Nephron (organoid): ENCODE measurements around the gene DDB1.
A peak's percentile ranks its signal among the peaks of the same experiment; 100 is the strongest.

Source experiments
- H3K27ac Mint-ChIP-seq, 3 experiments: 2 replicates each; pipeline ENCODE4 v1.8.0; 2020; ENCODE audit warnings: mixed read lengths in 3 of 3, mild to moderate bottlenecking in 2 of 3, moderate library complexity in 1 of 3
- H3K27me3 Mint-ChIP-seq: 2 replicates; pipeline ENCODE4 v1.8.0; 2021; ENCODE audit warnings: low read depth, mild to moderate bottlenecking, moderate library complexity, mixed read lengths
- H3K36me3 Mint-ChIP-seq: 2 replicates; pipeline ENCODE4 v1.8.0; 2020; ENCODE audit warnings: low read depth, mixed read lengths
- H3K4me1 Mint-ChIP-seq: 2 replicates; pipeline ENCODE4 v1.8.0; 2020; ENCODE audit warnings: mixed read lengths
- H3K4me3 Mint-ChIP-seq, 3 experiments: 2 replicates each; pipeline ENCODE4 v1.8.0; 2020; ENCODE audit warnings: mild to moderate bottlenecking in 3 of 3, mixed read lengths in 3 of 3, moderate library complexity in 2 of 3
- H3K9me3 Mint-ChIP-seq: 2 replicates; pipeline ENCODE4 v1.8.0; 2020; ENCODE audit warnings: mixed read lengths
- TF ChIP-seq, protein P1 (sequence below), 3 experiments: fragments of 200-600 bp; sonication (generic); IDR thresholded peaks; one replicate each; pipeline ENCODE4 v1.5.0; 2021; ENCODE audit warnings: antibody characterized with exemption in 3 of 3; ENCODE audit not compliant: unreplicated experiment in 3 of 3

Gene DDB1

DNA sequence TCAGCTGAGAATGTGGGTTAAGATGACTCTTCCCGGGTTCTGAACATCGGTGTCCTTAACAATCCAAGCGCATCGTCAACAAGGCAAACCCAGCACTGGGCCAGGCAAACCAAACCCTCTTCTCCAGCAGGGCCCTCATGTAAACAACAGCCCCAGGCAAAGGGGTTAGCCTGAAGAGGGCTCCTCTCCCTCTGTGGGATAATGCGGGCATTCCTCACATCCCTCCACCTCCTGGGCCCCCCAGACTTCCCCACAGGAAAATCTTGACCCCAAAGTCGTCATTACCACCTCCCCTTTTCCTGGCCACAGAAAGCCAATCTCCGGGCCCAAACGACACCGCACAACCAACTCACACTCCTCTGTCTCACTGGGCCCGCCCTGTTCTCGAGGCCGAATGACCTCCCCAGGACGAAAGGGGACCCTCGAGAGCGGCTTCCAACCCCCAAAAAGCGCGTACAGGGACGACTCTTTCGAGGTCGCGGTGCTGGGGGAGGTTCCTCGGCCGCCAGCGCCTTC lies 566 bp downstream of the DDB1 start:
- Mint-ChIP-seq H3K4me3 (peak overlapping the region; percentile 93 to 100 (median 97)), H3K36me3 (peaks cover 41% of the 10 kb centered on the region), H3K9me3 (no peaks in the 10 kb centered on the region), H3K4me1 (peaks cover 67% of the 10 kb centered on the region), H3K27me3 (no peaks in the 10 kb centered on the region), H3K27ac (peak overlapping the region; percentile 95 to 99 (median 97))
- TF ChIP-seq, protein P1, sequence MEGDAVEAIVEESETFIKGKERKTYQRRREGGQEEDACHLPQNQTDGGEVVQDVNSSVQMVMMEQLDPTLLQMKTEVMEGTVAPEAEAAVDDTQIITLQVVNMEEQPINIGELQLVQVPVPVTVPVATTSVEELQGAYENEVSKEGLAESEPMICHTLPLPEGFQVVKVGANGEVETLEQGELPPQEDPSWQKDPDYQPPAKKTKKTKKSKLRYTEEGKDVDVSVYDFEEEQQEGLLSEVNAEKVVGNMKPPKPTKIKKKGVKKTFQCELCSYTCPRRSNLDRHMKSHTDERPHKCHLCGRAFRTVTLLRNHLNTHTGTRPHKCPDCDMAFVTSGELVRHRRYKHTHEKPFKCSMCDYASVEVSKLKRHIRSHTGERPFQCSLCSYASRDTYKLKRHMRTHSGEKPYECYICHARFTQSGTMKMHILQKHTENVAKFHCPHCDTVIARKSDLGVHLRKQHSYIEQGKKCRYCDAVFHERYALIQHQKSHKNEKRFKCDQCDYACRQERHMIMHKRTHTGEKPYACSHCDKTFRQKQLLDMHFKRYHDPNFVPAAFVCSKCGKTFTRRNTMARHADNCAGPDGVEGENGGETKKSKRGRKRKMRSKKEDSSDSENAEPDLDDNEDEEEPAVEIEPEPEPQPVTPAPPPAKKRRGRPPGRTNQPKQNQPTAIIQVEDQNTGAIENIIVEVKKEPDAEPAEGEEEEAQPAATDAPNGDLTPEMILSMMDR (IDR thresholded peaks at IDR 0.05; ENCODE audit: unreplicated experiment in 3 of 3): no peak

DNA sequence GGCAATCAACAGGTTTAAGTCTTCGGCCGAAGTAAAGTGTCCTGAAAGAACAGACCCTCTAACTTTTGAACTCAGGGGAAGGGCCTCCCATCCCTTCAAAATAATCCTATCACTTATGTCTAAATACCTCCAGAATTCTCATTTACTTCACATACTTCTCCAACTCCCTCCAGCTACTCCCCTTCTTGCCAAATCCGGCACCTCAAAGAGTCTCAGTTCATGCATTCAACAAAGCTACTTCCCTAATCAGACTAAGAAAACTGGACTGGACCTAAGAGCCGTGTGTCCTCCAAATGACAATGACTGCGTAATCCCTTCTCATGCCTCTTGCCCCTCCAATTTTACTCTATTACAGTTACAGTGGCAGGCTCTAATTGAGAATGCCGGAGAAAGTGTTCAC lies 1.3 kb downstream of the DDB1 start:
- peaks cover 67% of the 10 kb centered on the region for H3K4me1 Mint-ChIP-seq

DNA sequence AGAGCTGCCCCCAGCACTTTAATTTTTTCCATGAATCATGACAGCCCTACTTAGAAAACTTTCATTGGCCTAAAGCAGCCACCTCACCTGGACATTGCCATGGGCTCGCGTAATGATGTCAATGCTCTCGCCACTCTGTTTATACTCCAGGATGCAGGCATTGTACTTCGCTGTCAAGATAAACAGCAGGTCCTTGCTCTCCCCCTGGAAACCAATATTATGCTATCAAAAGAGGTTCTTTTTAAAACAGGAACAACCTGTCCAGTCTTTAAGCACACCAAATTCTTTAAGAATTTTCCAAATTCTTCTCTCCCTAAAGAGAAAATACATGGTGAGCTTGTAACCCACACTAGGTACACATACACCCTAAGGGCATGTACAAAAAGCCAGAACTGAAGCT lies 3.0 kb downstream of the DDB1 start:
- H3K27ac Mint-ChIP-seq: no peak overlapping the region
- peaks cover 60% of the 10 kb centered on the region for H3K36me3 Mint-ChIP-seq
- TF ChIP-seq, protein P1 (IDR thresholded peaks at IDR 0.05; ENCODE audit: unreplicated experiment in 3 of 3): no peak
- peak overlapping the region; percentile 10 to 97 (median 35) for H3K4me3 Mint-ChIP-seq
- no peaks in the 10 kb centered on the region for H3K9me3 Mint-ChIP-seq
- no peaks in the 10 kb centered on the region for H3K27me3 Mint-ChIP-seq
- H3K4me1 Mint-ChIP-seq: peaks cover 62% of the 10 kb centered on the region

More for the DNA sequence above, 1.3 kb downstream of the DDB1 start:
- TF ChIP-seq, protein P1 (IDR thresholded peaks at IDR 0.05; ENCODE audit: unreplicated experiment in 3 of 3): no peak
- no peaks in the 10 kb centered on the region for H3K27me3 Mint-ChIP-seq
- H3K36me3 Mint-ChIP-seq: peaks cover 43% of the 10 kb centered on the region
- H3K9me3 Mint-ChIP-seq: no peaks in the 10 kb centered on the region
- H3K27ac Mint-ChIP-seq: peak overlapping the region; percentile 95 to 99 (median 97)
- peak overlapping the region; percentile 93 to 100 (median 97) for H3K4me3 Mint-ChIP-seq

DNA sequence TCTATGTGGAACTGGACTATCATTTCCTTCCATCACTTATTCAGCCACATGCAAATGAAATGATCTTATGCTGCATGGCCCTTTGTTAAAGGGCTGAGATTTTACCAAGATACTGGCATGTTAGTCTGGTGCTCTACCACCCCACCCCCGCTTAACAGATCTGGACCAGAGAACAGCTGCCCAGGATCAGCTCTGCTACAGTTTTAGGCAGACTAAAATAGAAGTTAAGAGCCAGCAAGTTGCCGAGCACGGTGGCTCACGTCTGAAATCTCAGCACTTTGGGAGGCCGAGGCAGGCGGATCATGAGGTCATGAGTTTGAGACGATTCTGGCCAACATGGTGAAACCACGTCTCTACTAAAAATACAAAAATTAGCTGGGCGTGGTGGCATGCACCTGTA lies 4.6 kb downstream of the DDB1 start:
- TF ChIP-seq, protein P1 (IDR thresholded peaks at IDR 0.05; ENCODE audit: unreplicated experiment in 3 of 3): no peak
- no peaks in the 10 kb centered on the region for H3K27me3 Mint-ChIP-seq

DNA sequence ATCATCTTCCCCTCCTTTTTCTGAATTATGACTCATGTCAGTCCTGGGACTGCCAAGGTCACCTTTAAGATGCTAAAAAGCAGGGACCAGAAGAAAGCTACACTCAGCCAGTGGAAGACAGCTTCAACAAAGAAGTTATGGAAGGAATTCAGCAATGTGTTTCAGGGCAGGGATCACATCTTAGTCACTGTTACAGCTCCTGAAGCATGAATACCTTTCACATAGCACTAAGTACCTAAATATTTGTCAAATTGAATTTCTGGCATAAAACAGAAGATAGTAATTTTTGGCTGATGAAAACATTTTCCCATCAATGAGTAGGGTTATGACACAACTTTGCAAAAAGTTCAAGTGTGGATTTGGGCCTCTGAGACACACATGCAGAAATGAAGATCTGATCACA lies 5.2 kb downstream of the DDB1 start:
- Mint-ChIP-seq H3K4me3 (no peak overlapping the region), H3K27me3 (no peaks in the 10 kb centered on the region), H3K9me3 (no peaks in the 10 kb centered on the region), H3K4me1 (peaks cover 49% of the 10 kb centered on the region), H3K27ac (peak overlapping the region in 1 of 3 experiments; percentile 13), H3K36me3 (peaks cover 78% of the 10 kb centered on the region)
- TF ChIP-seq, protein P1 (IDR thresholded peaks at IDR 0.05; ENCODE audit: unreplicated experiment in 3 of 3): no peak

More for the DNA sequence above, 4.6 kb downstream of the DDB1 start:
- Mint-ChIP-seq H3K36me3 (peaks cover 72% of the 10 kb centered on the region), H3K4me3 (peak overlapping the region in 2 of 3 experiments; percentile 26 to 73), H3K4me1 (peaks cover 51% of the 10 kb centered on the region), H3K27ac (peak overlapping the region; percentile 54 to 71 (median 56)), H3K9me3 (no peaks in the 10 kb centered on the region)
